GM12892 (cell line): ENCODE measurements around the gene MKX.

Source experiments
- DNase-seq: peaks from one replicate; pipeline ENCODE4 v3.0.0; 2011; ENCODE audit not compliant: insufficient read length
- FAIRE-seq: peaks from 2 replicates; lab custom pipeline; 2011; peaks lifted over from hg19 to GRCh38; lab: Jason Lieb, UNC
- POLR2A ChIP-seq: IDR thresholded peaks from 2 replicates; pipeline ENCODE4 v1.6.1; 2011; ENCODE audit warnings: low read depth, low read length, control low read depth
- POLR2AphosphoS5 ChIP-seq: IDR thresholded peaks from 2 replicates; pipeline ENCODE4 v1.6.1; 2011; ENCODE audit warnings: low read depth, low read length, control low read depth
- TAF1 ChIP-seq: IDR thresholded peaks from 2 replicates; pipeline ENCODE4 v1.6.1; 2011; ENCODE audit warnings: low read depth, mild to moderate bottlenecking, control low read depth, low read length, borderline replicate concordance

Gene MKX

DNA sequence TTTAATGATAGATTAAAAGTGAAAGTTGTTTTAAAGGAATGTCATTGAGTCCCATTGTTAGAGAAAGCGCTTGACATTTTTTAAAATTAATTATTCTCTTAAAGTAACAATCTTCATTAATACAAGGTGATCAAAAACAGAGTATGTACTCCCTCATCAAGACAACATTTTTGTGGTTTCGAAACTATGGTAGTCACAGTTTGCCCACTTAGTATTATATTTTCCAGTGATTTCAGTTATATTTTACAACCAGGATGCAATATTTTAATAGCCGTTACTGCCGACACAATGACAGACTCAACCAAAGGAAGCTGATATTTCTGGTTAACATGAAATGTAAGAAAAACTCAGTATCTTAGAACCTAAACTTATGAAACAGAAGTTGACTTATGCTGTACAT, 31.3 kb downstream of the MKX start:
- FAIRE-seq (no peak), DNase-seq (no peak)
- TF ChIP-seq POLR2AphosphoS5: no peak
- TF ChIP-seq TAF1: no peak
- no peak for TF ChIP-seq POLR2A

DNA sequence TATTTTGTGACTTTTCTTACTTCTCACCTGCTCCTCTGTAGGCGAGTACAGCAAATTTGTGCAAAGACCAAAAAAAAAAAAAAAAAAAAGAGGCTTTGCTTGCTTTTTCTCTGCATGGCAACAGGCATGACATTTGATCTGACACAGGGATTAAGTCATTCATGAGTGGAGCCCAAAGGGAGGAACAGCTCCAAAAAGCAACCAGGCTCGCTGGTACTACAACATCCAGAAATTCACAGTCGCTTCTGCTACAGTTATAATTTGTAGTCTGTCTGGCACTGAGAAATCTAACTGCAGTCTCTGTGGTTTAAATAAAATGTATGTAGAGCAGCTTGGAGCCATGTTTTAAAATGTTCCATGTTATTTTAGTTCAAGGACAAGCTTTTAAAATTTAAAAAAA, 31.7 kb downstream of the MKX start:
- DNase-seq (no peak), FAIRE-seq (no peak)
- TF ChIP-seq POLR2A (no peak), POLR2AphosphoS5 (no peak), TAF1 (no peak)

DNA sequence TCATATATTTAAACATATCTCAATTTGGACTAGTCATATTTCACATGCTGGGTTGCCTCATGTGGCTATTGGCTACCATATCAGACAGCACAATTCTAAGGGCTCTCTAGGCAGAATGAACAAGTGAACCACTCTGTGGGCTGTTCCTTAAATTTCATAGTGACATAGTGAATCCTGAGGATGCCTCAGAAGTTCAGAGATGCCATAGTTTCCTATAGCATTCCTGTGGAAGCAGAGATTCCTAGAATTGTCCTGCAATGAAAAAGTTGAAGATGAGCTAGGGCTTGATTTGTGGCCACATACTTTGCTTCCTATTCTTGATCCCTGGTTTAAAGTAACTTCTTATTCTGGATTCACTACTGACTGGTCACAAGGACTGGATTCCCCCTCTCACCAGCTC, 35.6 kb downstream of the MKX start:
- FAIRE-seq (no peak), DNase-seq (no peak)
- TF ChIP-seq POLR2A (no peak), POLR2AphosphoS5 (no peak), TAF1 (no peak)

- FAIRE-seq (no peak), DNase-seq (no peak)
- TF ChIP-seq POLR2A: no peak
- TF ChIP-seq TAF1: no peak
- no peak for TF ChIP-seq POLR2AphosphoS5
Observed at GRCh38 chr10:27709304-27709703, 36.3 kb downstream of the MKX start.

GRCh38 chr10:27701938-27702537, 43.6 kb downstream of the MKX start:
- TF ChIP-seq POLR2A (no peak), TAF1 (no peak), POLR2AphosphoS5 (no peak)
- FAIRE-seq: no peak

GRCh38 chr10:27699776-27700175, 45.8 kb downstream of the MKX start:
- DNase-seq (no peak), FAIRE-seq (no peak)
- TF ChIP-seq TAF1 (no peak), POLR2A (no peak), POLR2AphosphoS5 (no peak)

More at GRCh38 chr10:27701938-27702537, 43.6 kb downstream of the MKX start:
- DNase-seq: no peak

GRCh38 chr10:27698961-27699360, 46.7 kb downstream of the MKX start:
- FAIRE-seq: no peak
- no peak for DNase-seq
- TF ChIP-seq POLR2AphosphoS5 (no peak), TAF1 (no peak), POLR2A (no peak)

GRCh38 chr10:27696466-27696865, 49.2 kb downstream of the MKX start:
- no peak for DNase-seq
- FAIRE-seq: no peak
- TF ChIP-seq POLR2A: no peak
- TF ChIP-seq POLR2AphosphoS5: no peak

DNA sequence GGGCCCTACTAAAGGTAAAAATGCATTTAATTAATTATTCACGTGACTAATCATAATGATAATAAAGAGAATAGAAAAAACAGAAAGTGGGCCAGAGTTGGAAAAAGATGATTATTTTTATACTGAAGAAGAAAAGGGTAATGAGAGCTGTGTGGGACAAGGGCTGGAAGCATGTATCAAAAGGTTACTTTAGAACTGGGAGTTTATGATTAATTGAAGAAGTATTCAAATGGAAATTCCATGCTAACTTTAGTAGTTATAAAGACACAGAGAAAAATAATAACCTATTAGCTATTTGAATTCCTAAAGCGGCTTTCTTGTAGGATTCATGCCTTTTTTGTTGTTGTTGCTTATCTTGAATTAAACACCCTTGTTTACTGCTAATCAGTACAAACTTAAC, 49.9 kb downstream of the MKX start:
- FAIRE-seq: no peak
- TF ChIP-seq POLR2AphosphoS5: no peak
- no peak for TF ChIP-seq TAF1
- no peak for TF ChIP-seq POLR2A

GRCh38 chr10:27695088-27695487, 50.5 kb downstream of the MKX start:
- FAIRE-seq (no peak), DNase-seq (no peak)
- no peak for TF ChIP-seq POLR2A
- TF ChIP-seq POLR2AphosphoS5: no peak
- TF ChIP-seq TAF1: no peak

More for the DNA sequence above, 49.9 kb downstream of the MKX start:
- DNase-seq: no peak

- DNase-seq (no peak), FAIRE-seq (no peak)
- TF ChIP-seq POLR2AphosphoS5: no peak
- no peak for TF ChIP-seq TAF1
- no peak for TF ChIP-seq POLR2A
Observed at GRCh38 chr10:27692663-27693062, 53.0 kb downstream of the MKX start.

DNA sequence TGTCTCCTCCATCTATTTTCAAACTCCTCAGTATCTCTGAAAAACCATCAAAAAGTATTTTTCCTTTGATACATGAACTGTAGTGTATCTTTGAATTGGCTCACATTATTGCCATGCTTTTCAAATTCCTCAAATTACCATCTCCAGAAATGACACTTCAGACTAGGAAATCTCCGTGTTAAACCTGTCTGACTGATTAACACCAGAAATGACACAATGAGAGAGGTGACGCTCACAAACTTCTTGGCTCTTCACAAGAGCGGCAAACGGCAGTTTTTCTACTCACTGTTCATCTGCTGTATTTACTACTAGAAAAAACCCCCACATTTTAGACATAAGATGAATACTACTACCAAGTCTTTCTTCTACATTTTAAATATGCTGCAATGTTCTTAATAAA, 56.6 kb downstream of the MKX start:
- DNase-seq (no peak), FAIRE-seq (no peak)
- no peak for TF ChIP-seq POLR2A
- no peak for TF ChIP-seq TAF1
- TF ChIP-seq POLR2AphosphoS5: no peak

DNA sequence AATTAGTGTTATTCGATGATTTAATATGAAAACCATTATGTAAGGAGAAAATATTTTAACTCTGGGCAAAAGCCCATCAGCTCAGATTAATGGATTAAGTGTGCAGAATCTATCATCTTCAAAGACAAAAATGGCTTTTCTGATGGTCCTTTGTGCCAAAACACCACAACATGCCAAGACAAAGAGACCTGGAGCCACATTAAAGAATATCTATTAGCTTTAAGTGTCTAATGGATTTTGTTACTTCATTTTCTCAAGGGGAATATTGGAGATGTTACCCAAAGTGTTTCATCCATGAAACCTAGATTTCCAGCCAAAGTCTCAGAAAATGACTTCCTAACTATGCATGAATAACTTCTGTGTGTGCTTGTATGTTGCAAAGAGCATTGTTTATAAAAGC, 57.3 kb downstream of the MKX start:
- TF ChIP-seq POLR2A (no peak), TAF1 (no peak), POLR2AphosphoS5 (no peak)
- DNase-seq (no peak), FAIRE-seq (no peak)
